SK-N-SH (cell line): ENCODE measurements around the gene FAM156B. TPM values are rescaled to one million over a fixed set of nuclear protein-coding genes. Genes with fewer than 3 reads are reported as not detected.
"Not testable (repeated sequence)": the region's sequence is repeated elsewhere in the genome, so short reads cannot be mapped to it uniquely, and the experiment has no call there.

Source experiments
- CTCF ChIA-PET: fragments of 300-600, 350-600 bp; formaldehyde crosslinking; extraction: SDS; loops from one replicate; lab custom pipeline; 2021; lab: Yijun Ruan, JAX
- POLR2A ChIA-PET: fragments of 350-600 bp; sonication (Branson Sonifier 250); formaldehyde crosslinking; extraction: SDS; loops from one replicate; lab custom pipeline; 2020; ENCODE audit warnings: antibody characterized with exemption, inconsistent platforms; lab: Yijun Ruan, JAX
- DNase-seq: peaks from one replicate; pipeline ENCODE4 v3.0.0; 2012
- H2AFZ ChIP-seq: fragments of 200-600 bp; sonication (generic); 2 replicates; pipeline ENCODE4 v1.8.1; 2016; ENCODE audit warnings: antibody characterized with exemption, mild to moderate bottlenecking, low read depth
- H3F3A ChIP-seq: fragments of 200-600 bp; sonication (generic); replicated peaks from 2 replicates; pipeline ENCODE3; 2016; ENCODE audit warnings: antibody characterized with exemption, mild to moderate bottlenecking; ENCODE audit not compliant: insufficient read depth
- H3K27ac ChIP-seq, 2 experiments: fragments of 200-500 bp in 1 of 2; fragments of 200-600 bp in 1 of 2; sonication (Bioruptor generic) in 1 of 2; sonication (generic), shearing (Covaris generic) in 1 of 2; 2 replicates each; pipeline versions ENCODE4 v1.5.1 to v1.6.1; 2014 to 2016; ENCODE audit warnings: low read depth in 2 of 2, inconsistent platforms in 1 of 2, low read length in 1 of 2, mild to moderate bottlenecking in 1 of 2, mixed read lengths in 1 of 2
- H3K27me3 ChIP-seq: fragments of 200-600 bp; sonication (generic), shearing (Covaris generic); 2 replicates; pipeline ENCODE4 v1.6.1; 2016; ENCODE audit warnings: mixed run types; ENCODE audit not compliant: insufficient read depth
- H3K36me3 ChIP-seq, 2 experiments: fragments of 200-500 bp in 1 of 2; fragments of 200-600 bp in 1 of 2; sonication (Bioruptor generic) in 1 of 2; sonication (generic) in 1 of 2; replicated peaks in 1 of 2; 2 replicates each; pipeline versions ENCODE3 to v1.5.1; 2014 to 2016; ENCODE audit warnings: low read length in 1 of 2, mild to moderate bottlenecking in 1 of 2; ENCODE audit not compliant: insufficient read depth in 2 of 2, control insufficient read depth in 1 of 2
- H3K4me1 ChIP-seq, 2 experiments: fragments of 200-500 bp in 1 of 2; fragments of 200-600 bp in 1 of 2; sonication (Bioruptor generic) in 1 of 2; sonication (generic), shearing (Covaris generic) in 1 of 2; 2 replicates each; pipeline versions ENCODE4 v1.5.1 to v1.6.1; 2014 to 2016; ENCODE audit warnings: low read depth in 1 of 2, low read length in 1 of 2, mixed run types in 1 of 2; ENCODE audit not compliant: insufficient read depth in 2 of 2, control insufficient read depth in 1 of 2
- H3K4me2 ChIP-seq: fragments of 200-600 bp; sonication (generic), shearing (Covaris generic); 2 replicates; pipeline ENCODE4 v1.6.1; 2017; ENCODE audit warnings: mixed run types
- H3K4me3 ChIP-seq, 2 experiments: fragments of 200-500 bp in 1 of 2; fragments of 200-600 bp in 1 of 2; sonication (Bioruptor generic) in 1 of 2; sonication (generic), shearing (Covaris generic) in 1 of 2; 2 replicates each; pipeline versions ENCODE4 v1.5.1 to v1.8.1; 2014 to 2016; ENCODE audit warnings: low read depth in 2 of 2, inconsistent platforms in 1 of 2, low read length in 1 of 2, mild to moderate bottlenecking in 1 of 2, mixed read lengths in 1 of 2, moderate library complexity in 1 of 2
- H3K79me2 ChIP-seq: fragments of 200-600 bp; sonication (generic); 2 replicates; pipeline ENCODE4 v1.8.1; 2017; ENCODE audit warnings: mild to moderate bottlenecking; ENCODE audit not compliant: insufficient read depth
- H3K9ac ChIP-seq: fragments of 200-600 bp; sonication (generic); 2 replicates; pipeline ENCODE4 v1.6.1; 2017; ENCODE audit warnings: mixed run types
- H3K9me2 ChIP-seq: fragments of 200-600 bp; sonication (generic); 2 replicates; pipeline ENCODE4 v1.6.1; 2017; ENCODE audit warnings: mixed run types
- H3K9me3 ChIP-seq: fragments of 200-600 bp; sonication (generic); 2 replicates; pipeline ENCODE4 v1.6.1; 2017; ENCODE audit warnings: mixed run types, mild to moderate bottlenecking, moderate library complexity
- H4K20me1 ChIP-seq: fragments of 200-600 bp; sonication (generic); 2 replicates; pipeline ENCODE4 v1.6.1; 2017; ENCODE audit warnings: mild to moderate bottlenecking, mixed run types; ENCODE audit not compliant: insufficient read depth
- CHD2 ChIP-seq: fragments of 150-350 bp; IDR thresholded peaks from 2 replicates; pipeline ENCODE4 v1.6.1; 2018; ENCODE audit warnings: low read length; ENCODE audit not compliant: partially characterized antibody
- ELF1 ChIP-seq: IDR thresholded peaks from 2 replicates; pipeline ENCODE4 v1.4.0; 2012
- EP300 ChIP-seq, 2 experiments: IDR thresholded peaks; 2 replicates each; pipeline versions ENCODE4 v1.4.0 to v1.6.1; 2012; ENCODE audit warnings: borderline replicate concordance in 1 of 2, low read depth in 1 of 2, low read length in 1 of 2
- FOXJ3 ChIP-seq: sonication (generic); formaldehyde crosslinking; IDR thresholded peaks from 2 replicates; pipeline ENCODE4 v1.5.1; 2020; ENCODE audit warnings: mild to moderate bottlenecking, missing genetic modification reagents
- GABPA ChIP-seq: IDR thresholded peaks from 2 replicates; pipeline ENCODE4 v1.4.0; 2012; ENCODE audit warnings: low read depth, mild to moderate bottlenecking
- JUND ChIP-seq: IDR thresholded peaks from 2 replicates; pipeline ENCODE4 v1.4.0; 2012
- MAX ChIP-seq: IDR thresholded peaks from 2 replicates; pipeline ENCODE4 v1.4.0; 2012; ENCODE audit warnings: low read depth
- MXI1 ChIP-seq: IDR thresholded peaks from 2 replicates; pipeline ENCODE4 v1.6.1; 2012; ENCODE audit warnings: mild to moderate bottlenecking, low read depth, low read length, improper control_type of control experiment
- RAD21 ChIP-seq: IDR thresholded peaks from 2 replicates; pipeline ENCODE4 v1.6.1; 2012; ENCODE audit warnings: mild to moderate bottlenecking, low read length
- RCOR1 ChIP-seq: fragments of 150-350 bp; IDR thresholded peaks from 2 replicates; pipeline ENCODE4 v1.6.1; 2017; ENCODE audit warnings: antibody characterized with exemption, low read length
- REST ChIP-seq: IDR thresholded peaks from 2 replicates; pipeline ENCODE4 v1.6.1; 2012; ENCODE audit warnings: mild to moderate bottlenecking, low read depth, low read length, moderate library complexity
- RFX5 ChIP-seq: IDR thresholded peaks from 2 replicates; pipeline ENCODE4 v1.6.1; 2012; ENCODE audit warnings: mild to moderate bottlenecking, improper control_type of control experiment, low read length
- USF2 ChIP-seq: fragments of 150-350 bp; IDR thresholded peaks from 2 replicates; pipeline ENCODE4 v1.6.1; 2017; ENCODE audit warnings: antibody characterized with exemption, low read length, low read depth, borderline replicate concordance
- WGBS: methylation state at CpG from one replicate; pipeline ENCODE4 v1.1.6; 2017; ENCODE audit warnings: low lambda C conversion rate; 5-methylcytosine and 5-hydroxymethylcytosine counted together
- polyA plus RNA-seq, 3 experiments: library from polyadenylated mRNA; depleted of rRNA; stranded (reverse); fragments of >200 nt; gene quantifications; 2 replicates each; pipeline ENCODE4 v1.2.3, GENCODE V29; 2012

The FAM156B gene
- polyA plus RNA-seq, 1 of the 3 experiments (the other 2 are of a cell fraction): 73.9 TPM

- H3K4me1 ChIP-seq, H3K9me3 ChIP-seq, H3K9ac ChIP-seq, H4K20me1 ChIP-seq, H3K27ac ChIP-seq, POLR2A ChIA-PET, H3K27me3 ChIP-seq, H3F3A ChIP-seq, CTCF ChIA-PET, H2AFZ ChIP-seq, H3K9me2 ChIP-seq, H3K4me3 ChIP-seq, H3K79me2 ChIP-seq, H3K4me2 ChIP-seq, DNase-seq, H3K36me3 ChIP-seq: not testable (repeated sequence)
- 31% methylated on average over 6 of the region's 6 CpGs for WGBS
Observed at GRCh38 chrX:52930214-52930613, 33.1 kb downstream of the FAM156B start.

GRCh38 chrX:52933213-52933612 lies 36.1 kb downstream of the FAM156B start:
- Histone ChIP-seq H3K27me3 (no peaks in the 10 kb centered on the region), H4K20me1 (no peaks in the 10 kb centered on the region), H3K9me2 (no peaks in the 10 kb centered on the region), H3K4me2 (no peak overlapping the region), H3K9ac (no peak overlapping the region), H3K36me3 (no peaks in the 10 kb centered on the region), H3K27ac (no peak overlapping the region), H3K4me1 (peaks cover 0 to 9% of the 10 kb centered on the region in 2 experiments; a peak in 2 of 4 replicates), H3K9me3 (no peaks in the 10 kb centered on the region), H3K4me3 (no peak overlapping the region), H3F3A (no peaks in the 10 kb centered on the region), H2AFZ (no peak overlapping the region), H3K79me2 (no peaks in the 10 kb centered on the region)
- no peak for DNase-seq
- TF ChIP-seq RAD21 (no peak), USF2 (no peak), MAX (no peak)
- CTCF ChIA-PET: interaction anchor here (1.2 kb wide), 1 partner anchor 358 kb away, joined by 4 read pairs; no protein-coding TSS in a partner anchor
- POLR2A ChIA-PET: no interaction called here
- WGBS: 89% methylated on average over 2 of the region's 2 CpGs

DNA sequence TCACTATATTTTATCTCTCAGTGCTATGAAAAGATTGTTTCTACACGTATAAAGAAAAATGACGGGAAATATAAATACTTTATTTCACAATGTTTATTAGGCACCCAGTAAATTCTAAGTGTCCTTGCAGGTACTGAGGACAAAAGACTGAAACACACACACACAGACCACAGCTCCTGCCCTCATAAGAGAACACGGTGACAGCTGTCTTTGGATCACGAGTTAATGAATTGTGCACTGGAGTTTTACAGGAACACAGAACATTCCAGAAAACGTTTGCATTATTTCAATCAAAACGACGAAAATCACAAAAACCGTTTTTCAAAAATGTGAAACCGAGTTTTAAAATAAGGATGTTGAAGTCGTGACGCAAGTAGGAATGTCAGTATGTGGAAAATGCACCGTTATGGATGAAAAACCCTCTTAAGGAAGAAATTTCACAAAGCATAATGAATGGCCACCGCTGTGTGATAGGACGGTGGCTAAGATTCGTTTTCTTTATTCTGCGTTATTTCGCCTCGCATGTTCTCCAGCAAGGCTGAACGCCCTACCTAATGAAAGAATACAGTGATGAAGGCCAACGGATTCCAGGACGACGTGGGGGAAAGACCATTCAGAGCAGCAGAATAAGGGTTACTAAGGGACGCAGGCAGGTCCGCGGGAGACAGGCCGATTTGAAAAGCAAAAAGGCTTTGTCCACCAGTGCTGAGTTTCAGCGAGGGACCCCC lies 37.0 kb downstream of the FAM156B start:
- WGBS: 5% methylated on average over 23 of the region's 27 CpGs
- Histone ChIP-seq H3K4me2 (peak overlapping the region; percentile 90), H3K9me2 (no peaks in the 10 kb centered on the region), H3K4me1 (peaks cover 0 to 9% of the 10 kb centered on the region in 2 experiments; a peak in 2 of 4 replicates), H3K79me2 (no peaks in the 10 kb centered on the region), H3K36me3 (no peaks in the 10 kb centered on the region), H3F3A (no peaks in the 10 kb centered on the region), H3K27ac (peak overlapping the region; percentile 95 to 98), H3K27me3 (no peaks in the 10 kb centered on the region), H2AFZ (peak overlapping the region; percentile 88), H3K4me3 (peak overlapping the region; percentile 88 to 95), H4K20me1 (no peaks in the 10 kb centered on the region), H3K9me3 (no peaks in the 10 kb centered on the region), H3K9ac (peak overlapping the region; percentile 91)
- ChIA-PET CTCF (interaction anchor here (1.2 kb wide), 1 partner anchor 359 kb away, joined by 4 read pairs; no protein-coding TSS in a partner anchor), POLR2A (no interaction called here)
- TF ChIP-seq CHD2 (no peak), GABPA (no peak), ELF1 (no peak), EP300 (IDR thresholded peaks at IDR 0.05; ENCODE audit: borderline replicate concordance in 1 of 2, low read depth in 1 of 2, low read length in 1 of 2) (no peak), JUND (no peak), REST (no peak), FOXJ3 (CRISPR knock-in tag) (no peak), RCOR1 (no peak), RFX5 (no peak), MXI1 (no peak), MAX (no peak)
- no peak for DNase-seq
